SK-N-MC (cell line): ENCODE data around the gene DGKQ.

ENCODE experiments used
- DNase-seq: peaks from one replicate; pipeline ENCODE4 v3.0.0-alpha.2; 2011; ENCODE audit warnings: low read depth, low spot score
- H3K27ac ChIP-seq: fragments of 200-600 bp; sonication (generic); 2 replicates; pipeline ENCODE4 v1.5.1; 2016; ENCODE audit warnings: mixed run types
- H3K36me3 ChIP-seq: fragments of 200-600 bp; sonication (generic); 2 replicates; pipeline ENCODE4 v1.6.1; 2017; ENCODE audit warnings: antibody characterized with exemption, low read length, mixed read lengths; ENCODE audit not compliant: insufficient read depth
- H3K4me3 ChIP-seq: fragments of 200-600 bp; sonication (generic); 2 replicates; pipeline ENCODE4 v1.5.1; 2016
- H3K9ac ChIP-seq: fragments of 200-600 bp; sonication (generic); 2 replicates; pipeline ENCODE4 v1.8.0; 2017; ENCODE audit warnings: mixed run types, mixed read lengths; ENCODE audit not compliant: insufficient read length
- H3K9me3 ChIP-seq: fragments of 200-600 bp; sonication (generic); 2 replicates; pipeline ENCODE4 v1.6.1; 2017; ENCODE audit warnings: low read depth, mild to moderate bottlenecking, antibody characterized with exemption, low read length, moderate library complexity, mixed read lengths
- EZH2 ChIP-seq: fragments of 200-600 bp; sonication (generic); IDR thresholded peaks from one replicate; pipeline ENCODE4 v1.6.1; 2017; ENCODE audit warnings: antibody characterized with exemption
- FOXP2 ChIP-seq: optimal IDR thresholded peaks from 2 replicates; pipeline ENCODE3; 2011; ENCODE audit warnings: mild to moderate bottlenecking, moderate library complexity; ENCODE audit not compliant: insufficient read depth; ENCODE audit errors: extremely low read length, control extremely low read depth
- POLR2AphosphoS5 ChIP-seq: IDR thresholded peaks from 2 replicates; pipeline ENCODE4 v1.6.1; 2012; ENCODE audit warnings: mild to moderate bottlenecking, low read depth, low read length, borderline replicate concordance

DGKQ gene, protein sequence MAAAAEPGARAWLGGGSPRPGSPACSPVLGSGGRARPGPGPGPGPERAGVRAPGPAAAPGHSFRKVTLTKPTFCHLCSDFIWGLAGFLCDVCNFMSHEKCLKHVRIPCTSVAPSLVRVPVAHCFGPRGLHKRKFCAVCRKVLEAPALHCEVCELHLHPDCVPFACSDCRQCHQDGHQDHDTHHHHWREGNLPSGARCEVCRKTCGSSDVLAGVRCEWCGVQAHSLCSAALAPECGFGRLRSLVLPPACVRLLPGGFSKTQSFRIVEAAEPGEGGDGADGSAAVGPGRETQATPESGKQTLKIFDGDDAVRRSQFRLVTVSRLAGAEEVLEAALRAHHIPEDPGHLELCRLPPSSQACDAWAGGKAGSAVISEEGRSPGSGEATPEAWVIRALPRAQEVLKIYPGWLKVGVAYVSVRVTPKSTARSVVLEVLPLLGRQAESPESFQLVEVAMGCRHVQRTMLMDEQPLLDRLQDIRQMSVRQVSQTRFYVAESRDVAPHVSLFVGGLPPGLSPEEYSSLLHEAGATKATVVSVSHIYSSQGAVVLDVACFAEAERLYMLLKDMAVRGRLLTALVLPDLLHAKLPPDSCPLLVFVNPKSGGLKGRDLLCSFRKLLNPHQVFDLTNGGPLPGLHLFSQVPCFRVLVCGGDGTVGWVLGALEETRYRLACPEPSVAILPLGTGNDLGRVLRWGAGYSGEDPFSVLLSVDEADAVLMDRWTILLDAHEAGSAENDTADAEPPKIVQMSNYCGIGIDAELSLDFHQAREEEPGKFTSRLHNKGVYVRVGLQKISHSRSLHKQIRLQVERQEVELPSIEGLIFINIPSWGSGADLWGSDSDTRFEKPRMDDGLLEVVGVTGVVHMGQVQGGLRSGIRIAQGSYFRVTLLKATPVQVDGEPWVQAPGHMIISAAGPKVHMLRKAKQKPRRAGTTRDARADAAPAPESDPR

DNA sequence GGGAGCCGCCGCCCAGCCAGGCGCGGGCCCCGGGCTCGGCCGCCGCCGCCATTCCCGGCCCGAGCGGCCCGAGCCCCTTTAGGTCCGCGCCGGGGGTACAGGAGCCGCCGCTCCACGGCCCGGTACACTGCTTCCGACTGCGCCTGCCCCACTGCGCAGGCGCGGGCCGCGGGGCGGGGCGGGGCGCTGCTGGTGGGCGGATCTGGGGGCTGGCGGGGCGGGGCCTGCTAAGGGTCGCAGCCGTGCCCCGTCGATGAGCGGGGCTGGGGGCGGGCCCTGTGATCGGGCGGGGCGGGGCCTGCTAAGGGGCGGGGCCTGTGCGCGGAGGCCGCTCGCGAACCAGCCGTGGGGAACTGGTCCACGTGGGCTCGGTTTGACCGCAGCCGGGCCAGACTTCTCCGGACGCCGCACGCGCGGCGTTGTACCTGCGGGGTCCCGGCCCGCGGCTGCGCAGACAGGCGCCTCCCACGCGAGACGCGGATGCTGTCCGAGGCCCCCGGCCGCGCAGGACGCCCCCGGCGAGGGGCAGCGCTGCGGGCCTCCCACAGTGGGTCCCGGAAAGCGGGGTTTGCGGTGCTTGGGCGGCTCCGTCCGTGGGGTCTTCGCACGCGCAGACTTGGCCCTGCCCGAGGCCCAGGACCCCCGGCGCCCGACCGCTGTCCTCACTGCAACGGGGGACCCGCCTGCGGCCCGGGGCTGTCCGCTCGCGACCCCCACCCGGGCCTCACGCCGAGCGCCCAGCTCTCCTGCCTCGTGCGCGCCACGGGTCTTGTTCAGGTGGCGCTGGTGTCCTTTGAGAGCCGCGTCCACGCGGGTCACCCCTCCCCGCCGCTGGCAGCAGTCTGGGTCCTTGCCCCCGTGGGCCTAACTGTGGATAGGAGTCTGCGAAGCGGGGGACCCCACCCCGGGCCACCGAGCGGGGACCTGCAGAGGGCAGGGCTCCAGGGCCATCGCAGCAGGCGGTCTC is at the start of gene DGKQ:
Gene DGKQ (minus strand): TSS at position 139 of the 967 bp plus-strand sequence. CDS start 87 bp downstream, at position 52.
- TF ChIP-seq POLR2AphosphoS5: no peak
- no peak for TF ChIP-seq EZH2
- TF ChIP-seq FOXP2: no peak
- H3K27ac ChIP-seq: no peak within 1 kb of the TSS
- no peaks in the 10 kb centered on the region for H3K36me3 ChIP-seq
- peak within 1 kb of the TSS; percentile 85 for H3K4me3 ChIP-seq
- DNase-seq: no peak
- H3K9me3 ChIP-seq: no peaks in the 10 kb centered on the region
- peak within 1 kb of the TSS; percentile 65 for H3K9ac ChIP-seq

DNA sequence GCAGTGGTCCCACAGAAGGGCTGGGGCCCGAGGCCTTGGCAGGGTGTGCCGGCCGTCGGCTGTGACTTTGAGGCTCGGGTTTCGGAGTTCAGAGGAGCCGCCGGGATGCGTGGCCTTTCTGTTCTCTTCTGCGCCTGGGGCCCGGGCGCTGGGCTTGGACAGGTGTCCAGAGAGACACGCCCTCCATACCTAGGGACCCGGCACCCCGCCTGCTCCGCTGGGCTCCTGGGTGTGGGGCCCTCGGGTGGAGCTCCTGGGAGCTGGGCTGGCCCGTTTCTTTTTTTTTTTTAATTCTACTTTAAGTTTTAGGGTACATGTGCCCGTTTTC is 49.3 kb upstream of the DGKQ start:
- DNase-seq: no peak
- Histone ChIP-seq H3K4me3 (no peak overlapping the region), H3K9ac (no peak overlapping the region), H3K36me3 (peaks cover 5% of the 10 kb centered on the region; the same call in 1 of the 2 replicates), H3K9me3 (no peaks in the 10 kb centered on the region), H3K27ac (no peak overlapping the region)
- TF ChIP-seq FOXP2: no peak

DNA sequence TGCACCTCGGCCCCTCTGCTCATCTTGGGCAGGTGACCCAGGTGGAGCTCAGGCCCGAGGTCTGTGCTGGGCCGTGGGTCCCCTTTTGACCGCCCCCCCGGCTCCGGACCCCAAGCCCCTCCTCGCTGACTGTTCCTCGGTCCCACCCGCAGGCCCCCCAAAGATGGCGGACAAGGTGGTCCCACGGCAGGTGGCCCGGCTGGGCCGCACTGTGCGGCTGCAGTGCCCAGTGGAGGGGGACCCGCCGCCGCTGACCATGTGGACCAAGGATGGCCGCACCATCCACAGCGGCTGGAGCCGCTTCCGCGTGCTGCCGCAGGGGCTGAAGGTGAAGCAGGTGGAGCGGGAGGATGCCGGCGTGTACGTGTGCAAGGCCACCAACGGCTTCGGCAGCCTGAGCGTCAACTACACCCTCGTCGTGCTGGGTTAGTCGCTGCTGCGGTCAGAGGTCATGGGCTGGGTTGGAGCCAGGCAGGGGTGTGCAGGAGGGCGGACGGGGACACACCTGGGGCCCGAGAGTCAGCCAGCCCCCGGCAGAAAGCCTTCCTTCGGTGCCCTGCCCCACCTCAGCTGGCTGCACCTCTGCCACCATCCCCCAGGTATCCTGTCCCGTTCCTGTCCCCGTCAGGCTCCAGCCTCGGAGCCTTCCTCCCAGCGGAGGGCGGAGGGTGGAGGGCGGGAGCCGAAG is 48.8 kb upstream of the DGKQ start:
- TF ChIP-seq FOXP2: no peak
- no peak for TF ChIP-seq POLR2AphosphoS5
- TF ChIP-seq EZH2: no peak
- no peak for DNase-seq
- Histone ChIP-seq H3K9me3 (no peaks in the 10 kb centered on the region), H3K4me3 (no peak overlapping the region), H3K27ac (no peak overlapping the region), H3K9ac (no peak overlapping the region), H3K36me3 (peaks cover 5% of the 10 kb centered on the region; the same call in 1 of the 2 replicates)

DNA sequence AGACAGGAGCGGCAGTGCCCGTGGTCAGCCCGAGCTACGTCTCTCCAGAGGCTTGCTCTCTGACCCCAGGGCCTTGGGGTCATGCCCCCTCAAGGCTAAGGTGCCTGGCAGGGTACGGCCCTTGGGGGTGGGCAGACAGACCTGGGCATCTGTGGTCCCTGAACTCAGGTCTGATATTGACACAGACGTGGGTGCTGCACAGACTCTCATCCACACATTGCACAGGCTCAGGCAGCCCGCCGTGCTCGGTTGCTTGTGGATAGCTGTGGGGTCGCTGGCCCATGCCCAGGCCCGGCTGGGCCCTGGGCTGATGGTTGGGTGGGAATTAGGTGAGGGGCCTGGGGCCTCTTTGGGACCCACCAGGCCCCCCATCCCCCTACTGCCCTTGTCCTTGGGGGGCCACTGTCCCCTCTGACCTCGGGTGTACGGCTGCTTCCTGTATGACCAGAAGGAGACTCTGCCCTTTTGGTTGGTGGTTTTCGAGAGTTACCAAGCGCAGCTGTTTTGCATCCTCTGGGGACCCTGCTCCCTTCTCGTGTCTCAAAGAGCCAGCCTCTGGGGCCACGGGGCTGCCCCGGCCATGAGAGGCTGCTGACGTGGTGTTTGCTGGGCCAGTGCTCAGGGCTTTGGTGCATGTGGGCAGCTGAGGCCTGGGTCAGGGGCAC is 48.1 kb upstream of the DGKQ start:
- no peak overlapping the region for H3K9ac ChIP-seq
- H3K4me3 ChIP-seq: no peak overlapping the region
- H3K9me3 ChIP-seq: no peaks in the 10 kb centered on the region
- H3K27ac ChIP-seq: no peak overlapping the region
- DNase-seq: no peak
- TF ChIP-seq FOXP2 (no peak), POLR2AphosphoS5 (no peak), EZH2 (no peak)
- H3K36me3 ChIP-seq: peaks cover 5% of the 10 kb centered on the region; the same call in 1 of the 2 replicates

DNA sequence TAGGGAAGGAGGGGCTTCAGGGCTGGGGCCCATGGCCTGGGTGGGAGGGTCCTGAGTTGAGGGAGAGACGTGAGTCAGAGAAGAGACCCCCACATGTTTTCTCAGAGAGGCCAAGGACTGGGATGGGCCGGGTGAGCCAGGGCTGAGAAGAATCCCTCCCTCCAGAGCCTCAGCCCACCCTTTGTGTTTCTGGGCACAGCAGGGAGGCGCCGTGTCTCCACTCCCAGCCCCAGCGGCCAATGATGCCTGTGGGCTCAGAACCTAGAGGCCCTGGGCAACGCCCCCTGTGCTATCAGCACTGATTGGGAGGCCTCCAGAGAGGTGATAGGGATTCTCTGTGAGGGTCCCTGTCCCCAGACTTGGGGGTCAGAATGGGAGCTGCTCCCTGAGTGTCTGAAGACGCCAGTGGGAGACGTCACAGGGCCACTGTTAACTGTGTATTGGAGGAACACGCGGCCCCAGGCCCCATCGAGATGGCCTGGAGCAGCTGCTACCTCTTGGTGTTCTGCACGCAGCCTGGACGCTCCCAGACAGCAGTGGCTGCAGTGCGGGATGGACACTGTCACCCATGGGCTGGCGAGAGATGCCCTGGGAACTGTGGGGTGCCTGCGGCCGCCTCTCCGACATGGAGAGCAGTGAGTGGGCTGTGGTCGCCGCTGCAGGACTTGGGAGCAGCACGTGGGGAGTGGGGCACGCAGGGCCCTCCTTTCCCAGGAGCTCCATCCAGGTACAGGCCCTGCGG is 46.5 kb upstream of the DGKQ start:
- Histone ChIP-seq H3K9ac (no peak overlapping the region), H3K27ac (no peak overlapping the region), H3K9me3 (no peaks in the 10 kb centered on the region), H3K36me3 (no peaks in the 10 kb centered on the region), H3K4me3 (no peak overlapping the region)
- no peak for TF ChIP-seq FOXP2
- no peak for DNase-seq

DNA sequence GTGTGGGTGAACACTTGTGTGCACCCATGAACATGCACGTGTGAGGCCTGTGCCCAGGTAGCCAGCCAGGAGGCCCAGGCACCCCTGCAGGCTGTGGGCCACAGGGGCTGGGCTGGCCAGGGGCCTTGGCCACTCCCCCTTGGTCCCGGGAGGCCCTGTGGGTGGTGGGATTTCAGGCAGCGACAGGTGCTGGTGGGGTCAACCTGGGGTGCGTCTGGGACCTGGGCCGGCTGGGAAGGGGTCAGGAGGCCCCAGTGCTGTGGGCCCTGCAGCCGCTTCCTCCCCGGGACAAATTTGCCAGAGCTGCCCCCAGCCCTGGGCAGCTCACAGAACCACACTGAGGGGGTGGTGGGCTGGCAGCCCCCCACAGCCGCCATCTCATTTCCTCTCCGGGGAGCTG is 46.0 kb upstream of the DGKQ start:
- Histone ChIP-seq H3K9ac (peak overlapping the region; percentile 8), H3K27ac (0 out of 2 replicates have a peak overlapping the region, but pooled peaks have one; percentile 19), H3K9me3 (no peaks in the 10 kb centered on the region), H3K36me3 (no peaks in the 10 kb centered on the region), H3K4me3 (no peak overlapping the region)
- TF ChIP-seq FOXP2 (no peak), POLR2AphosphoS5 (no peak), EZH2 (no peak)
- DNase-seq: no peak
